ENCODE data around the gene GSDME. TPM values are rescaled to one million over a fixed set of nuclear protein-coding genes. Genes with fewer than 3 reads are reported as not detected.

The GSDME gene
- total RNA-seq, 1 donor from 2014 or later = 17.7 TPM

- DNase-seq = no peak
These were observed 55.7 kb downstream of the GSDME start for GRCh38 chr7:24701261-24702235.

- DNase-seq = no peak
These were observed 56.6 kb downstream of the GSDME start for GRCh38 chr7:24700521-24701260.

DNA sequence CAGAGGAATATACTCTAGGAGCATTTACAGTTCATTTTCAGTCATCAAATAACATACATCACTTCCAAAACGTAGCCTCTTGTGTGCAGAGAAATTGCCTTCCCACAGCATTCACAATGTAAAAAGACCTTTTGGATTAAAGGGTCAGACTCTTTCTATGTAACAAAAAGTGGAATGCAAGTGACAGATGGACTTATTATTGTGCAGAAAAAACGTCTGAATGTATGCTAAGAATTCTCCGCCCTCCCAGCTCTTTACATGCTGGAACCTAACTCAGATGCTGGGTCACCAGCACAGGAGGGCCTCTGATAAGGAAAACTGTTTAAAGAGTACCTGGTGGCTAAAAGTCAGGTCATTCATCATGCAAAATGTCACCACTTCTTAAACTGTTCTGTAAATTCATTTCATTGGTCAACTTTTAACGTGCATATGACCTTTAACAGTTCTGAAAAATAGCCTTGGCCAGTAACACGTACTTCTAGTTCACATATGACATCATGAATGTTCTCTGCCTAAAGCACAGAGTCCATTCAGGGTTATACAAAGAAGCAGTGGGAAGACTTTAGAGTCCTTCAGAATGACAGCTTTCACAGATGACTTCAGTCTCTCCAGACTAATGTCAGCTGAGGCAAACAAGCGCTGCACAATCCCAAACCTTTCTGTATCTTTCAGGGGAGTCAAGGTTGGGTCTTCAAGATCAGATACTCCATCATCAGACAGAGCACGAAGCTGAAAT lies 58.6 kb downstream of the GSDME start:
- DNase-seq = no peak

- no peak for DNase-seq
These were observed 59.8 kb downstream of the GSDME start for GRCh38 chr7:24697416-24697815.

DNA sequence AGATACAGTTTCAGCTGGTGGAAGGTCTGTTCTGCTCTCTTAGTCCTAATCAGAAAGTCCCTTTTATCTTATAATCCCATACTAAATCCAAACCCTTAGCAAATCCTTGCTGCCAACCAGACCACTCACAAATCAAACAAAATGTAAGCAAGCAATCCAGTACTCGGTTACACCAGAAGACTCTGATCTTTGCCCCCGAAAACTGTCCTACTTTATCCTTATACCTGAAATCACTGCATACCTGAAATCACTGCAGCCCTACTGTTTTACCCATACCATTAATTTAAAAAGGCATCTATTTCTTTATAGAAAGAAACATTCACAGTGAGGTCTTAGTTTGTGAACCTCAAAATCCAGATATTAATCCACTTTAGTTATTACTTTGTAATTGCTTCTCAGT lies 64.7 kb downstream of the GSDME start:
- DNase-seq = no peak

- no peak for DNase-seq
These were observed 67.0 kb downstream of the GSDME start for GRCh38 chr7:24690251-24690650.

DNA sequence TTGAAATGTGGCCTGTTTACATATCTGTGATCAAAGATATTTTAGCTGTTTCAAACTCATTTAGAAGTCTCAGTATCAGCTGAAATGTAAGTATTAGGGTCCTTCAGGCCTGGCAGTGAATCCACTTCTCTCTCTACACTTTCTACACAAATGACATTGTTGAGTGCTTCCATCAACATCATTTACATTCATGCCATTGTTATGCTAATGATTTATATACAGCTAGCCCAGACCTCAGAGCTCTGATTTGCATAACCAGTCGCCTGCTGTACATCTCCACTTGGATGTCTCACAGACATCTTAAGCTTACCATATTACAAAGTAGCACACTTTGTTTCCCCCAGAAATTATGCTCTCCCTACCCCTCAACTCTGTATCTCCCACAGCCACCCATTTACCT lies 71.6 kb downstream of the GSDME start:
- no peak for DNase-seq

GRCh38 chr7:24670782-24671181 lies 86.5 kb downstream of the GSDME start:
- no peak for DNase-seq

DNA sequence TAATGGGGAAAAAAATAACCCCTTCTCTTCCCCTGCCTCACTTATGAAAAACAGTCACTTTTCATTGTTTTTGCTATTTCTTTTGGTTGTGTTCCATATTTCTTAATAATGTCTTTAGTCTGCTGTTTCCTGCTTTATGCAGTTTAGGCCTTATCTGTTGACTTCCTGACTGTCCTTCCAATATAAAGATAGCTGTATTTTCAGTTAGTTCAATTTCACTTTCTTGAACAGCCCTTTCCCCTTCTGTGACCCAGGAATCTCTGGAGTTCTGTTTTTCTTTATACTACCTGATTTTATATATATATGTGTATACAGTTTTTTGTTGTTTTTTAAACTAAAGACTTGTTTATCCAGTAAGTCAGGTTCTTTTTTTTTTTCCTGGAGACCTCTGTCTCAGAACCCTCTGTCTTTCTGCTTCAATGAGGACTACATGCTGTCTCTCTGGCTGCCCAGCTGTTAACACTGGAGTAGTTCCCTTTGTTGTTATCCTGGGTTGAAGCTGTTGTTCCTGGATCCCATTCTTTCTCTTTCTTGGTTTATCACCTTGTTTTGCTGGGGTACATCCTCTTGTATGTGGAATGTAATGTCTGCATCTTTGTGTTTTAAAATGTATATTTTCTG lies 87.2 kb downstream of the GSDME start:
- peak; percentile 31 for DNase-seq

DNA sequence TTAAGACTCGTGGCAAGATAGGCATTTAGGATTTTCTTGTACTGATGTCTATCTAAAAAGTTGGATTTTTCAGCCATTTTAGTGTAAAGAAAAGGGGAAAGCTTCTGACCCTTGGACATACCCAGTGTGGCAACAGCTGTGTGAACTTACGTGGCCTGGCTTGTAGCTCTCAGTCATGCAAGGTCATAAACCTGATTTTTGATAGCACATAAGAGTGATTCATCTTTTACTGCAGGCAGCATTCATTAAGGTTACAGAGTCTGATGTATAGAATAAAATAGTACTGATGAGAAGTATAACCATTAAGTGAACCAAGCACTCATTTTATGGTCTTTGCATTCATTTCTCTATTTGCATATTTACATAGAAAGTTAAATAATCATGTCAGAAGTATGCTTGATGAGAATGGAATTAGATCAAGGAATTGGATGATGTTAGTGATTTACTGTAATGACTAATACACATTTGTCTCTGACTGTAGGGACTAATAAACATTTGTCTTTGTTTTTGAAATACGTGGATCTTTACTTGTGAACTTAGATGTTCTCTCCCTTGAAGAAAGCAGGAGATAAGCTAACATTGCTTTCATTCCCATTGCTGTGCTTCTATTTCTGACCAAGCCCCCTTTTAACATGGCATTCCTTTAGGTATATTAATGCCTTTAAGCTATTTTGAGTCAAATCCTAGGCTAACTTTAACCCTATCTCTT lies 88.2 kb downstream of the GSDME start:
- peak; percentile 53 for DNase-seq

- DNase-seq = peak; percentile 75
These were observed 91.5 kb downstream of the GSDME start for GRCh38 chr7:24665564-24666294.

GRCh38 chr7:24660546-24660945 lies 96.7 kb downstream of the GSDME start:
- no peak for DNase-seq

- DNase-seq = no peak
These were observed 97.8 kb downstream of the GSDME start for GRCh38 chr7:24659505-24659904.

GRCh38 chr7:24657980-24658379 lies 99.3 kb downstream of the GSDME start:
- DNase-seq = no peak

DNA sequence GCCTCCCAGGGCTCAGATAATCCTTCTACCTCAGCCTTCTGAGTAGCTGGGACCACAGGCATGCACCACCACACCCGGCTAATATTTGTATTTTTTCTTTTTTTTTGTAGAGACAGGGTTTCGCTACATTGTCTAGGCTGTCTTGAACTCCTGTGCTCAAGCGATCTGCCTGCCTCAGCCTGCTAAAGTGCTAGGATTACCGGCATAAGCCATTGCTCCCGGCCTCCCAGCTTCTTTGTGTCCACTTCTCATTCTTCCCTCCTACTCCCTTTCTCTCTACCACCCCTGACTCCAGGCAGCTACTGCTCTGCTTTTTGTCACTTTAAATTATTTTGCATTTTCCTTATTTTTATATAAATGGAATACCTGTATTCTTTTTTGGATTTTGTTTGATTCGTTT lies 100.7 kb downstream of the GSDME start:
- no peak for DNase-seq

- no peak for DNase-seq
These were observed 103.0 kb downstream of the GSDME start for GRCh38 chr7:24654305-24654704.

DNA sequence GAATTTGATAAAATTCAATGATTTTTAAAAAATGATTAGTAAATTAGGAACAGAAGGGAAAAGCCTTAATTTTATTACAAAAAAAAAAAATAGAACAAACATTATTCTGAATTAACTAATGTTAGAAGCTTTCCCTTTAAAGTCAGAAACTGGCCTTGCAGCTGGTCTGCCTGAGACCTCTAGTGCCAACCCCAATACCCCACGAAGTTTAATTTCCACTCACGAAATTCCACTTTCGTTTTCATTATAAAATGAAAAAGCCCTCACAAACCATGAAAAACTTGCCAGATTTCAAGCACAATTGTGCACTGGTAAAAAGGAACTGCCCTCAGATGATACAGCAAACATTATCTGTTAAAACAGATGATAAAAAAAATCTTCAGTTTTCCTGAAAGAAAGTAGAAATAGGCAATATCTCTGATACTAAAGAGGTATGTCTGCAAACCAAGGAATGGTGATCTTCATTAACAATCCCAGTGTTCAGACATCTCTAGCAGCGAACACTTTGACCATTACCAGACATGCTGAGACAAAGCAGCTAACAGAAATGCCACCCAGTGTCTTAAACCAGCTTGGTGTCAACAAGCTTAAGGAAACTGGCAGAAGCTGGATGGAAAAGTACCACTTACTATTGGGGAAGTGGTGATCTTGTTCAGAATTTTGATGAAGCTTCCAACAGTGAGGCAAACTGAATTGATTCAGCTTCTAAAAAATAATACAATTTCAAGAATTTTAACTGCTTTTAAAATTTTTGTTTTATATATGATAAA lies 103.8 kb downstream of the GSDME start:
- DNase-seq = no peak

GRCh38 chr7:24652251-24652939 lies 104.9 kb downstream of the GSDME start:
- no peak for DNase-seq
